ENCODE results near the gene CTNNA2.

DNA sequence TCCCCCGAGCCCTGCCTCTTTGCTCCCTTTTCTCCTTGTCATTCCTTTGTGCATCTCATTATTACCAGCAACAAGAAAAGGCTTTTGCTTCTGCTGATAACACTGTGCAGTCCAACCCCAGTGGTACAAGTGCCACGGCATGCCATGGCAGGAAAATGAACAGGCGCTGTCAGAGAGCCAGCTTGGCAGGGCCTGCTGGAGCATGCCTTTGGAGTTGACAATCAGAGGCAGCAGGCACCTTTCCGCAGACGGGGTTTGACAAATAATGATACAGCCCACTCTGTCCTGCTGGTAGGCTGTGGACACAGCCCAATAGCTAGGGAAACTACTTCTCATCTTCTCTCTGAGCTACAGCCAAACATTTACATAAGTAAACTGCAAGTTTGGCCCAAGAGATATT lies 1035.6 kb downstream of the CTNNA2 start:
- TF ChIP-seq, protein P1, sequence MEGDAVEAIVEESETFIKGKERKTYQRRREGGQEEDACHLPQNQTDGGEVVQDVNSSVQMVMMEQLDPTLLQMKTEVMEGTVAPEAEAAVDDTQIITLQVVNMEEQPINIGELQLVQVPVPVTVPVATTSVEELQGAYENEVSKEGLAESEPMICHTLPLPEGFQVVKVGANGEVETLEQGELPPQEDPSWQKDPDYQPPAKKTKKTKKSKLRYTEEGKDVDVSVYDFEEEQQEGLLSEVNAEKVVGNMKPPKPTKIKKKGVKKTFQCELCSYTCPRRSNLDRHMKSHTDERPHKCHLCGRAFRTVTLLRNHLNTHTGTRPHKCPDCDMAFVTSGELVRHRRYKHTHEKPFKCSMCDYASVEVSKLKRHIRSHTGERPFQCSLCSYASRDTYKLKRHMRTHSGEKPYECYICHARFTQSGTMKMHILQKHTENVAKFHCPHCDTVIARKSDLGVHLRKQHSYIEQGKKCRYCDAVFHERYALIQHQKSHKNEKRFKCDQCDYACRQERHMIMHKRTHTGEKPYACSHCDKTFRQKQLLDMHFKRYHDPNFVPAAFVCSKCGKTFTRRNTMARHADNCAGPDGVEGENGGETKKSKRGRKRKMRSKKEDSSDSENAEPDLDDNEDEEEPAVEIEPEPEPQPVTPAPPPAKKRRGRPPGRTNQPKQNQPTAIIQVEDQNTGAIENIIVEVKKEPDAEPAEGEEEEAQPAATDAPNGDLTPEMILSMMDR (IDR thresholded peaks at IDR 0.05): no peak
- TF ChIP-seq POLR2A (IDR thresholded peaks at IDR 0.05): no peak
